HG03378 (cell line): ENCODE measurements around the gene HSD11B1.
"Not testable (repeated sequence)": the region's sequence is repeated elsewhere in the genome, so short reads cannot be mapped to it uniquely, and the experiment has no call there.

ENCODE experiments used
- ATAC-seq: cut with Tn5 transposase; IDR thresholded peaks from one replicate; pipeline ENCODE4 v1.9.1; 2021; ENCODE audit warnings: mild to moderate bottlenecking, moderate library complexity; ENCODE audit not compliant: unreplicated experiment

Gene HSD11B1

GRCh38 chr1:209689477-209689876, 15.2 kb upstream of the HSD11B1 start:
- no peak for ATAC-seq

GRCh38 chr1:209691237-209691636, 13.4 kb upstream of the HSD11B1 start:
- ATAC-seq: no peak

GRCh38 chr1:209692296-209692695, 12.3 kb upstream of the HSD11B1 start:
- no peak for ATAC-seq

DNA sequence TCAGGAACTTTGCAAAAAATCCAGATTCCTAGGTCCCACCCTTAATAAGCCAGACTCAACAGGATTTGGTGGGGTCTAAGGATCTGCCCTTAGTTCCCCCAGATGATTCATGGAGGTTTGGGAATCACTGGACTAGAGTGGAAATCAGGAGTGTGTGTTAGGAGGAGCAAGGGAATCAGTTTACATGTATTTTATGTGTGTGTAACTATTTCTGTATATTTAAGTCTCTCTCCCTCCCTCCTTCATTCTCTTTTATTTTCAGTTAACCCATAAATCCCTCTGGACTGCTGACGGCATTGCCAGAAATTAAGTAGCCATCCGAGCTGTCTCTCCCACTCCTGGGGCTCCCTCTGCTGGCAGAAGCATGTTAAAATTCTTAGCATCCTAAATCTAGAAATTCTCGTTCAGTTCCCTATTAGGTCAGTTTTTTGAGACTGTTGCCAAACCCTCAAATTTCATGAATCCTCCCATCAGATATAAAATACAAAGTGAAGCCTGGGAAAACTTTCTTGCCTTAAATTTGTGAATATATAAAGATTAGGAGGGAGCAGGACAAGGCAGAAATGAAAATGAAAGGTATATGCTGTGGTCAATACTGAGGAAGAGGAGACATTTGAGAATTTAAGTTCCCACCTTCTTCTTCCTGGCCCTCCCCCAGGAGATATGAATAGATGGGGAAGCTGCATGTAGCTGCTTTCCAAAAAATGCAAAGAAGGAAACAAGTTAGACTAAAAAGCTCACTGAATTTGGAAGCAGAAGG, 11.7 kb upstream of the HSD11B1 start:
- peak; percentile 61 for ATAC-seq

- no peak for ATAC-seq
These were observed 8.0 kb upstream of the HSD11B1 start for GRCh38 chr1:209696673-209697072.

DNA sequence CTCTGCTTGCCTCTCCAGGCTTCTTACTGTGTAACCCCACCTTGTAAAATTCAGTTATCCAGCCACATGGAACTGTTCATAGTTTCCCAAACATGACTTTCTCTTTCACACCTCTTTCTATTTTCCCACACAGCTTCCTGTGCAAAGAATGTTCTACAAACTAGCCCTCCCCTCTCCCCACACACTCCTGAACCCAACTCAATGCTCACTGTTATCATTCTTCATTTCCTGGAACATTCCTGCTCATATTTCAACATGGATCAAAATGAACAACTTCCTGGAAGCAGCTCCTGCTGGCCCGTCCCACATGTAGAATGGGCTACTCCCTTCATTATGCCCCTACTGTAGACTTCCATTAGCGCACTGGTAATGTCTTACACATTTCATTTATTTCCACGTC, 7.5 kb upstream of the HSD11B1 start:
- no peak for ATAC-seq

- not testable (repeated sequence) for ATAC-seq
These were observed 4.0 kb upstream of the HSD11B1 start for GRCh38 chr1:209700686-209701085.

- ATAC-seq: no peak
These were observed 1.8 kb upstream of the HSD11B1 start for GRCh38 chr1:209702832-209703231.

DNA sequence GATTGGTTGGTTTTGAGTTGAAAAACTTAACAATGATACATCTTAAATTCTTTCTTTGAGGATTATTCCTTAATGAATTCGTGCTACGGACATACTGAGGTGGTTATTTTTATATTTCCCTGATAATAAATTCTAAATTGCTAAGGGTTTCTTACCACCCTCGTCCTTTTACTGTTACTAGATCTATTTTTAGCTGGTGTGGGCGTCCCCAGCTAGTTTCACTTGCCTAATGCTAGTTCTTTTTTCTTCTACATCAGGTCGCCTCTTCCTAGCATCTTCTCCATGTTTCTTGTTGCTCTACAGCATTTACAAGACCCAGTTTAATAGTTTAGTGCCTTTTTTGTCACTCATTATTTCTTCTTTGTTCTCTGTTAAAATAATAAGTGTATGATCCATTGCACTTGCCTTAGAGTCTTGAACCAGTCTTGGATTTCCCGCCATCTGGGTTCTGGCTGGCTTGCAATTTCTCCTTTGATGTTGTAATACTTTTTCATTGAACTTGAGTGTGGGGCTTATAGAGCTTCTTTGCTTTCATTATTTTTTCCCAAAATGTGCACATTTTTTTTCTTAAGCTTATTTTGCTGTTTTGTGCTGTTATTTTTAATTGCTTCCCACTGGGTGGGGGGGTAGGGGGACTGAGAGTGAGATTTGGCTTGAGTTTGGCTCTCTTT, 677 bp upstream of the HSD11B1 start:
- peak; percentile 75 for ATAC-seq

- no peak for ATAC-seq
These were observed 470 bp downstream of the HSD11B1 start for GRCh38 chr1:209705033-209705598.

GRCh38 chr1:209706622-209707021, 2.0 kb downstream of the HSD11B1 start:
- ATAC-seq: no peak

GRCh38 chr1:209707308-209707707, 2.7 kb downstream of the HSD11B1 start:
- ATAC-seq: no peak

- ATAC-seq: no peak
These were observed 3.7 kb downstream of the HSD11B1 start for GRCh38 chr1:209708297-209708696.

GRCh38 chr1:209710093-209710492, 5.4 kb downstream of the HSD11B1 start:
- ATAC-seq: no peak

DNA sequence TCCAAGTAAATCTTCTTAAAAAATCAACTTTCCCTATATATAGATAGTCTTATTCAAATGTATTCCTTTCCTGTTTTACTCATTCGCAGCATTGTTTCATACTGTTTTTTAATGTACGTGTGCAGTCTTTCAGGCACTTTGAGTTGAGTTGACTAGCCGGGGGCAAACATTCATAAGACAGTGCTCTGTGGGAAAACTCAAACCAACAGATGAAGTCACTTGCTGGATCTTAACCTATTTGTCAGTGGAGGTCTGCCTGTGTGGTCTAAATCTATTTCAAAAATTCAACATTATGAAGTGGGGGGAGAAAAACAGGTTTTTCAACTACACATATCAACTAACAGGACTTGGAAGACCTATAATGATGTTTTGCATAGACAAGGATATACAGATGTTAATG, 6.2 kb downstream of the HSD11B1 start:
- no peak for ATAC-seq

- no peak for ATAC-seq
These were observed 9.7 kb downstream of the HSD11B1 start for GRCh38 chr1:209714338-209714737.

GRCh38 chr1:209715314-209715713, 10.7 kb downstream of the HSD11B1 start:
- no peak for ATAC-seq

- no peak for ATAC-seq
These were observed 13.2 kb downstream of the HSD11B1 start for GRCh38 chr1:209717818-209718217.

DNA sequence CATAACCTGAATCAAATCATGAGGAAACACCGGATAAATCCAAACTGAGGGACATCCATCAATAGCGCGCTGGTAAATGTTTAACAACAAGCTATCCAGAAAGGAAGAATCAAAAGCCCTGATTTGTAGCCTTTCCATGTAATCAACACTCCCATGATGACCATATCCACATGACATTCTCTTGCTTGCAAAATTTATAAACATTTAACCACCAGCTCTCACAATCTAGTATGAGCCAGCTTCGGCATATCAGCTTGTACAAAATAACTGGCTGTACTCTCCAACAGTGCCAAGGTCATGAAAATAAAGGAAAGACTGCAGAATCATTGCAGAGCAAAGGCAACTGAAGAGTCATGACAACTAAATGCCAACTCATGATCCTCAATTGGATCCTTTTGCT, 15.7 kb downstream of the HSD11B1 start:
- no peak for ATAC-seq

- no peak for ATAC-seq
These were observed 16.2 kb downstream of the HSD11B1 start for GRCh38 chr1:209720826-209721225.

DNA sequence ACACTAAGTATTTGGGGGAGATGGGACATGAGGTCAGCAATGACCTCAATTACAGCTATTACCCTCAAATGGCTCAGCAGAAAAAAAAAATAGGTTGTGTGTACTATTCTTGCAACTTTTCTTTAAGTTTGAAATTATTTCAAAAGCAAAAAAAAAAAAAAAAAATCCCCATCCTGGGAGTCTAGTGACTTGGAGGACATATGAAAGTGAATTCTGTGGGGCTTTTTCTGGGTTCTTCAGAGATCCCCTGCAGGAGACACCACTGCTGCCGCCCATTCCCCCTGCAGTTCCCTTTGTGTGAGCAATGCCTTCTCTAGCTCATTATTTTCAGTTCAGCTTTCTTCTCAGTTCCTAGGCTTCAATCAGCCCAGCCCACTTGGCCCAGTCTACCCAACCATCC, 16.7 kb downstream of the HSD11B1 start:
- no peak for ATAC-seq

DNA sequence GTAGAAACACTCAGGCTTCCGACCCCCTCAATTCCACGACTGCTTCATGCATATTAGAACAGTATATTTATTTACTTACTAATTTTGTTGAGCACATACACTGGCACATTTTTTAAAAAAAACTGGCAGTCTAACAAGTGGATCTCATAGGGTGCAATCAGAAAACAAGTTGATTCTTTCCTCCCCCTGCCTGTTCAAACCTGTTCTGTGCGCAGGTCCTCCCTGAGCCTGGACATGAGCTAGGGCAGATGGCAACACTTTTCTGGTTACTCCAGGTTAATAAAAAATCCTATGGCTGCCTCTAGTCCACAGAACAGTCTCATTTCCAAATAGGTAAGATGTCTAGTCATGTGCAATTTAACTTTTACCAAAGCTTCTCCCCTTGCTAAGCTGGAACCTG, 18.6 kb downstream of the HSD11B1 start:
- no peak for ATAC-seq
